PC-9 (cell line): Measurements from ENCODE around the gene EMP2.
"Not testable (repeated sequence)": the region's sequence is repeated elsewhere in the genome, so short reads cannot be mapped to it uniquely, and the experiment has no call there.

Experiments
- CTCF ChIP-seq: fragments of 200-600 bp; sonication (generic); conservative IDR thresholded peaks from 2 replicates; pipeline ENCODE4 v1.6.1; 2017; ENCODE audit warnings: mixed run types, antibody characterized with exemption, mild to moderate bottlenecking, moderate library complexity
- EZH2 ChIP-seq: fragments of 200-600 bp; sonication (generic); IDR thresholded peaks from 2 replicates; pipeline ENCODE4 v1.8.0; 2017; ENCODE audit warnings: antibody characterized with exemption, low read depth

DNA sequence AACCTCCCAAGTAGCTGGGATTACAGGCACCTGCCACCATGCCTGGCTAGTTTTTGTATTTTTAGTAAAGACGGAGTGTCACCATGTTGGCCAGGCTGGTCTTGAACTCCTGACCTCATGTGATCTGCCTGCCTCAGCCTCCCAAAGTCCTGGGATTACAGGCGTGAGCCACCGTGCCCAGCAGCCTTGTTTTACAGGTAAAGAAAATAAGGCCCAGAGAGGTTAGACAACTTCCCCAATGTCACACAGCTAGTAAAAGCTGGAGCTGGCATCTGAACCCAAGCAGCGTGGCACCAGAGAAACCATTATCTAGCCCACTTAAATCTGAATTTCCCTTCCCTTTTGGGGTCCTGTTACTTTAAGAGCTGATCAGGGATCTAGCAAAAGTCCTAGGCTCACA, 20.6 kb downstream of the EMP2 start:
- not testable (repeated sequence) for TF ChIP-seq CTCF, EZH2
